Mesenchymal stem cell (in vitro differentiated cells and primary cell): ENCODE data around the gene KPNA4.

Experiments used
- DNase-seq: peaks from one replicate; pipeline ENCODE4 v3.0.0-alpha.2; 2013
- H2AFZ ChIP-seq: one replicate; pipeline ENCODE4 v1.6.1; 2013; ENCODE audit warnings: low read depth, mild to moderate bottlenecking, control low read depth, inconsistent platforms, low read length, moderate library complexity
- H2AK5ac ChIP-seq: 2 replicates; pipeline ENCODE4 v1.6.1; 2013; ENCODE audit warnings: low read length, moderate library complexity, mild to moderate bottlenecking, inconsistent platforms; ENCODE audit not compliant: severe bottlenecking
- H2BK120ac ChIP-seq: one replicate; pipeline ENCODE4 v1.6.1; 2013; ENCODE audit warnings: low read depth, mild to moderate bottlenecking, inconsistent platforms, low read length, moderate library complexity
- H2BK12ac ChIP-seq, 2 experiments: one replicate each; pipeline ENCODE4 v1.6.1; 2013; ENCODE audit warnings: inconsistent platforms in 2 of 2, low read length in 2 of 2, mild to moderate bottlenecking in 2 of 2, moderate library complexity in 2 of 2, control low read depth in 1 of 2
- H2BK15ac ChIP-seq: one replicate; pipeline ENCODE4 v1.6.1; 2013; ENCODE audit warnings: mild to moderate bottlenecking, low read depth, inconsistent platforms; ENCODE audit not compliant: poor library complexity, severe bottlenecking
- H2BK5ac ChIP-seq: 2 replicates; pipeline ENCODE4 v1.6.1; 2013; ENCODE audit warnings: low read depth, mild to moderate bottlenecking, low read length, control low read depth, inconsistent platforms; ENCODE audit not compliant: poor library complexity, severe bottlenecking
- H3K14ac ChIP-seq, 2 experiments: one replicate each; pipeline ENCODE4 v1.6.1; 2013; ENCODE audit warnings: inconsistent platforms in 2 of 2, low read length in 2 of 2, control low read depth in 1 of 2, mild to moderate bottlenecking in 1 of 2, moderate library complexity in 1 of 2
- H3K18ac ChIP-seq, 2 experiments: one replicate each; pipeline ENCODE4 v1.6.1; 2013; ENCODE audit warnings: inconsistent platforms in 2 of 2, low read length in 2 of 2, control low read depth in 1 of 2, low read depth in 1 of 2, mild to moderate bottlenecking in 1 of 2
- H3K23ac ChIP-seq, 2 experiments: one replicate each; pipeline ENCODE4 v1.6.1; 2013; ENCODE audit warnings: inconsistent platforms in 2 of 2, low read length in 2 of 2, mild to moderate bottlenecking in 2 of 2, moderate library complexity in 2 of 2, control low read depth in 1 of 2
- H3K27ac ChIP-seq: 2 replicates; pipeline ENCODE4 v1.5.1; 2013; ENCODE audit warnings: mild to moderate bottlenecking, moderate library complexity, low read length, control low read depth, inconsistent platforms; ENCODE audit not compliant: poor library complexity, severe bottlenecking
- H3K27me3 ChIP-seq, 2 experiments: 2 replicates each; pipeline versions ENCODE4 v1.6.1 to v1.7.0; 2013; ENCODE audit warnings: low read length in 2 of 2, mild to moderate bottlenecking in 2 of 2, moderate library complexity in 2 of 2, control low read depth in 1 of 2, inconsistent platforms in 1 of 2; ENCODE audit not compliant: control insufficient read depth in 1 of 2, insufficient read depth in 1 of 2
- H3K36me3 ChIP-seq, 2 experiments: 2 replicates each; pipeline versions ENCODE4 v1.6.1 to v1.7.0; 2013; ENCODE audit warnings: low read length in 2 of 2, control low read depth in 1 of 2, inconsistent platforms in 1 of 2, low read depth in 1 of 2, mild to moderate bottlenecking in 1 of 2; ENCODE audit not compliant: insufficient read depth in 2 of 2, control insufficient read depth in 1 of 2
- H3K4ac ChIP-seq, 2 experiments: one replicate each; pipeline ENCODE4 v1.6.1; 2013; ENCODE audit warnings: inconsistent platforms in 2 of 2, low read length in 2 of 2, mild to moderate bottlenecking in 2 of 2, moderate library complexity in 2 of 2, control low read depth in 1 of 2, low read depth in 1 of 2
- H3K4me1 ChIP-seq: 2 replicates; pipeline ENCODE4 v1.6.1; 2013; ENCODE audit warnings: low read depth, low read length, control low read depth; ENCODE audit not compliant: control insufficient read depth, insufficient read depth
- H3K4me2 ChIP-seq: 2 replicates; pipeline ENCODE4 v1.6.1; 2013; ENCODE audit warnings: low read length, mild to moderate bottlenecking, inconsistent platforms; ENCODE audit not compliant: poor library complexity, severe bottlenecking
- H3K4me3 ChIP-seq, 2 experiments: 2 replicates each; pipeline versions ENCODE4 v1.5.1 to v1.7.0; 2013; ENCODE audit warnings: low read length in 2 of 2, mild to moderate bottlenecking in 2 of 2, control low read depth in 1 of 2, low read depth in 1 of 2; ENCODE audit not compliant: insufficient read depth in 1 of 2
- H3K79me1 ChIP-seq: replicated peaks from 2 replicates; pipeline ENCODE4 v1.6.1; 2013; ENCODE audit warnings: mild to moderate bottlenecking, control low read depth, low read length, inconsistent platforms; ENCODE audit not compliant: poor library complexity, severe bottlenecking
- H3K9ac ChIP-seq: 2 replicates; pipeline ENCODE4 v1.7.0; 2013; ENCODE audit warnings: mild to moderate bottlenecking, low read length, moderate library complexity
- H3K9me3 ChIP-seq: 2 replicates; pipeline ENCODE4 v1.7.0; 2013; ENCODE audit warnings: mild to moderate bottlenecking, low read length; ENCODE audit not compliant: control insufficient read depth
- H4K8ac ChIP-seq: one replicate; pipeline ENCODE4 v1.6.1; 2013; ENCODE audit warnings: inconsistent platforms, mild to moderate bottlenecking, low read length, moderate library complexity
- H4K91ac ChIP-seq: one replicate; pipeline ENCODE4 v1.6.1; 2013; ENCODE audit warnings: mild to moderate bottlenecking, low read length, inconsistent platforms
- WGBS: methylation state at CpG from one replicate; pipeline ENCODE4 v1.1.7; 2013; ENCODE audit warnings: mixed read lengths; 5-methylcytosine and 5-hydroxymethylcytosine counted together

KPNA4 gene

DNA sequence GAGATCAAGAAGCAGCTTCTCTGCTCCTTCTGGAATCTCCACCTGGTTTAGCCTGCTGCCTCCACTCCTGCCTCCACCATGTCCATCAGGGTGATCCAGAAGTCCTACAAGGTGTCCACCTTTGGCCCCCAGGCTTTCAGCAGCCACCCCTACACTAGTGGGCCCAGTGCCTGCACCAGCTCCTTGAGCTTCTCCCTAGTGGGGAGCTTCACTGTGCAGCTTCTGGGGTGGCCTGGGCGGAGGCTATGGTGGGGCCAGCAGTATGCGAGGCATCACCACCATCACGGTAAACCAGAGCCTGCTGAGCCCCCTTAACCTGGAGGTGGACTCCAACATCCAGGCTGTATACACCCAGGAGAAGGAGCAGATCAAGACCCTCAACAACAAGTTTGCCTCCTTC, 2.4 kb upstream of the KPNA4 start:
- no peak overlapping the region for H2AFZ ChIP-seq
- H4K8ac ChIP-seq, result no peak overlapping the region
- peak overlapping the region in 1 of 2 experiments; percentile 5 for H3K18ac ChIP-seq
- peak overlapping the region in 1 of 2 experiments; percentile 89 for H3K23ac ChIP-seq
- no peaks in the 10 kb centered on the region for H3K27me3 ChIP-seq
- peak overlapping the region in 1 of 2 experiments; percentile 47 for H2BK12ac ChIP-seq
- no peak overlapping the region for H2BK15ac ChIP-seq
- no peak overlapping the region for H2AK5ac ChIP-seq
- H3K36me3 ChIP-seq, result peaks cover 9 to 15% of the 10 kb centered on the region in 2 experiments
- H3K9me3 ChIP-seq, result no peaks in the 10 kb centered on the region
- no peak overlapping the region for H3K14ac ChIP-seq
- H3K9ac ChIP-seq, result no peak overlapping the region
- 94% methylated on average over 3 of the region's 3 CpGs for WGBS
- no peak overlapping the region for H2BK5ac ChIP-seq
- no peak overlapping the region for H4K91ac ChIP-seq
- peaks cover 14% of the 10 kb centered on the region for H3K79me1 ChIP-seq
- no peak overlapping the region for H2BK120ac ChIP-seq
- H3K4me2 ChIP-seq, result no peak overlapping the region
- H3K4ac ChIP-seq, result no peak overlapping the region
- H3K27ac ChIP-seq, result no peak overlapping the region
- H3K4me3 ChIP-seq, result peak overlapping the region in 1 of 2 experiments; percentile 85
- no peak for DNase-seq
- H3K4me1 ChIP-seq, result peaks cover 2% of the 10 kb centered on the region

DNA sequence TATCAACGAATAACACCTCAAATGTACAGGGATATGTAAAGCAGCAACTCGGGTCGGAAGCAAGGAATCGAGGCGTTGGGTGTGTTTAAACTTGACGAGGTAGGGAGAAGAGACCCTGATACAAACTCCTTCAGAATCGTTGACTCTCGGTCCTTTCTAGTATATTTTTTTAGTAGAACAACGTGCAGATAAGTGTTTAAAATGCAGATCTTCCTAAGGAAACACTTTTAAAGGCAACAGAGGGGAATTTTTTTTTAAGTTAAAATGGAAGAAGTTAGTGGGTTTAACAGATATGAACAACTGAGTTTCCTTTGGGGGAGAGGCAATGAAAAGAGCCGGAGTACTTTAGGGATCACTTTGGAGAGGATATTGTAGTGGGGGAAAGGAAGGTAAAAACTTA, 1.1 kb upstream of the KPNA4 start:
- no peak overlapping the region for H3K18ac ChIP-seq
- no peak overlapping the region for H2BK120ac ChIP-seq
- H2AFZ ChIP-seq, result no peak overlapping the region
- H3K14ac ChIP-seq, result no peak overlapping the region
- peaks cover 9 to 15% of the 10 kb centered on the region in 2 experiments for H3K36me3 ChIP-seq
- peak overlapping the region; percentile 98 for H3K9ac ChIP-seq
- H3K4ac ChIP-seq, result no peak overlapping the region
- H2BK15ac ChIP-seq, result no peak overlapping the region
- no peak overlapping the region for H4K91ac ChIP-seq
- H3K23ac ChIP-seq, result no peak overlapping the region
- H3K27ac ChIP-seq, result peak overlapping the region; percentile 99
- no peaks in the 10 kb centered on the region for H3K9me3 ChIP-seq
- H3K4me1 ChIP-seq, result peaks cover 2% of the 10 kb centered on the region
- no peaks in the 10 kb centered on the region for H3K27me3 ChIP-seq
- H3K4me2 ChIP-seq, result peak overlapping the region; percentile 66
- no peak overlapping the region for H2AK5ac ChIP-seq
- H2BK12ac ChIP-seq, result no peak overlapping the region
- H3K4me3 ChIP-seq, result peak overlapping the region in 1 of 2 experiments; percentile 85
- peaks cover 14% of the 10 kb centered on the region for H3K79me1 ChIP-seq
- H4K8ac ChIP-seq, result no peak overlapping the region
- no peak for DNase-seq
- H2BK5ac ChIP-seq, result no peak overlapping the region
- WGBS, result 38% methylated on average over 7 of the region's 10 CpGs

DNA sequence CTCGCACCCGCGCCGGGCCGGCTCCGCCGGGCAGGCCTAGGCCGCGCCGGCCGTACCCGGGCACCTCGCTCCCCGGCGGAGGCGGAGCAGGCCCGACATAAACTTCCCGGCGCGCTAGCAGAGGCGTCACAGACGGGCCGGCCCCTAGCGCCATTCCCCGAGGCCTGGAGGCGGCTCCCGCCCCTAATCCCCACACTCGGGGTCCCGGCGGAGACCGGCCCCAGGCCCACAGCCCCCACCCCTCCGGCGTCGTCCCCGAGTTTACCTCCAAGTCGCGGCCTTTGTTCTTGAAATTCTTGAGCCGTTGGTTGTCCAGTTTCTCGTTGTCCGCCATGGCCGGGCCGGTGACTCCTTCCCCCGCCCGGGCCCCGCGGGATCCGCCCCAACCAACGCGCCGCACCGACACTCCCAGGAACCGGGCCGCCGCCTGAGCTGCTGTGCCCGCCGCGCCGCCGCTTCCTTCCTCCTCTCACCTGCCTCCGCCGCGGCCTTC, 376 bp downstream of the KPNA4 start:
- peaks cover 9 to 15% of the 10 kb centered on the region in 2 experiments for H3K36me3 ChIP-seq
- H2AK5ac ChIP-seq, result no peak overlapping the region
- H3K79me1 ChIP-seq, result peaks cover 14% of the 10 kb centered on the region
- no peak overlapping the region for H3K23ac ChIP-seq
- peak overlapping the region in 1 of 2 experiments; percentile 82 for H3K4ac ChIP-seq
- DNase-seq, result peak; percentile 77
- peak overlapping the region; percentile 88 to 93 for H3K4me3 ChIP-seq
- no peak overlapping the region for H2BK12ac ChIP-seq
- no peaks in the 10 kb centered on the region for H3K9me3 ChIP-seq
- WGBS, result 1% methylated on average over 55 of the region's 62 CpGs
- no peak overlapping the region for H4K8ac ChIP-seq
- H3K27me3 ChIP-seq, result no peaks in the 10 kb centered on the region
- peaks cover 2% of the 10 kb centered on the region for H3K4me1 ChIP-seq
- no peak overlapping the region for H2BK5ac ChIP-seq
- peak overlapping the region; percentile 93 for H2BK120ac ChIP-seq
- H3K27ac ChIP-seq, result peak overlapping the region; percentile 82
- peak overlapping the region; percentile 11 for H4K91ac ChIP-seq
- peak overlapping the region; percentile 96 for H3K9ac ChIP-seq
- peak overlapping the region; percentile 72 to 89 for H3K18ac ChIP-seq
- H2AFZ ChIP-seq, result peak overlapping the region; percentile 66
- H2BK15ac ChIP-seq, result peak overlapping the region; percentile 93
- no peak overlapping the region for H3K4me2 ChIP-seq
- H3K14ac ChIP-seq, result peak overlapping the region; percentile 85 to 96

DNA sequence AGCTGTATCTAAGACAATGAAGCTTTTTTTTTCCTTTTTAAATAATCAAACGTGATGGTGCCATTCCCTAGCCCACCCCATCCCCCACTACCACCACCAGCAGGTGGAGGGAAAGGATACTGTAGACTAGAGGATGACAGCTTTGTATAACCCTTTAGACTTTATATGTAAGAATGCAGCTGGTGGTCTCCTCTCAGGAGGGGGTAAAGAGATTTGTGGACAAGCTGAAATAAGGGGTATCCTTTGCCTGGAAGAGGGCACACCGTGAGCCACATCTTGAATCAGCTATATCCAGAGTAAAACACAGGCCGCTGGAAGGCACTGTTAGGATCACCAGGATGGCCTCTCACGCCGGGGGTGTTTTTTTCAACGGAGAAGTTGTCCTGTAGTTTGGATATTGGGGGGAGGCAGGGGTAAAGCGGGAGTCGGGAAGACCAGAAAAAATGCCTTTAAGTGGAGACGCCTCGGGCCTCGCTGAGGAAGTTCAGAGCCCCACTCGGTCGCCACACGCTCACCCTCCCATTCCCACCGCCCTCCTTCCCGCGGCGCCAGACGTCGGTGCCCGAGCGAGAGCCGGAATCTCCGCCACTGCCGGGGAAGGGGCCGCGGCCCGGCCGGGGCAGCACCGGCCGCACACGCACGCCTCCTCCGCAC, 986 bp downstream of the KPNA4 start:
- Histone ChIP-seq H2BK5ac (no peak overlapping the region), H3K36me3 (peaks cover 9 to 16% of the 10 kb centered on the region in 2 experiments), H4K91ac (peak overlapping the region; percentile 82), H2BK15ac (no peak overlapping the region), H2AK5ac (no peak overlapping the region), H3K23ac (no peak overlapping the region), H4K8ac (no peak overlapping the region), H3K27ac (peak overlapping the region; percentile 2), H3K4me2 (peak overlapping the region; percentile 76), H3K14ac (peak overlapping the region in 1 of 2 experiments; percentile 85), H3K4me3 (peak overlapping the region; percentile 88 to 93), H2BK120ac (peak overlapping the region; percentile 57), H2AFZ (peak overlapping the region; percentile 66), H3K4me1 (peaks cover 2% of the 10 kb centered on the region), H2BK12ac (no peak overlapping the region), H3K79me1 (peaks cover 14% of the 10 kb centered on the region), H3K27me3 (no peaks in the 10 kb centered on the region), H3K18ac (peak overlapping the region; percentile 49 to 66), H3K4ac (peak overlapping the region in 1 of 2 experiments; percentile 81), H3K9ac (peak overlapping the region; percentile 96), H3K9me3 (no peaks in the 10 kb centered on the region)
- DNase-seq, result peak; percentile 28
- 1% methylated on average over 12 of the region's 34 CpGs for WGBS
